NCI-H446 treated with DMSO at 0.1 percent for 48 hours (cell line): Measurements from ENCODE around the gene MCAM.

ENCODE experiments used
- DNase-seq: peaks from one replicate; lab custom pipeline; 2025; lab: John Stamatoyannopoulos, UW

The MCAM gene

GRCh38 chr11:119263352-119263940 lies 53.5 kb downstream of the MCAM start:
- no peak for DNase-seq

GRCh38 chr11:119262668-119263351 lies 54.1 kb downstream of the MCAM start:
- no peak for DNase-seq

GRCh38 chr11:119258983-119259382 lies 57.9 kb downstream of the MCAM start:
- no peak for DNase-seq
